ELR (cell line): ENCODE measurements around the gene GNG3.
"Not testable (repeated sequence)": the region's sequence is repeated elsewhere in the genome, so short reads cannot be mapped to it uniquely, and the experiment has no call there.

Experiments
- DNase-seq: peaks from one replicate; pipeline ENCODE4 v3.0.0-alpha.2; 2015; ENCODE audit warnings: low read depth

Gene GNG3

DNA sequence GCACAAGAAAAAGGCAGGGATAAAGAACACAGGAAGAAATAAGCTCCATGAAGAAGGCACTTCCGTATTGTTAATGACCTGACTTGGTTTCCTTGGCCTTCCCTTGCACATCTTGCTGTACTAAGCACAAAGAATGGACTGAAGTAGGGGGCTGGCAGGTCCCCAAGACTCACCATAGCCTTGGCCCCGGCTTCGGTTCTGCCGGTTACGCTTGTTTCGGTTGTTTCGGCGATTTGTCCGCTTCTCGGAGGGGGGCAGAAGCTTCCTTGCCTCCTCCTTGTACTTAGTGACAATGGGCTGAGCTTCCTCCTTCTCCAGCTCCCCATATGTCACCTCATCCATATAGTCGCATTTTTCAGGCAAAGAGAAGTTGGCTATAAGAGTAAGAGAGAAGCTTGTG is 9.3 kb downstream of the GNG3 start:
- no peak for DNase-seq

- no peak for DNase-seq
These were observed 12.0 kb downstream of the GNG3 start for GRCh38 chr11:62719302-62719978.

DNA sequence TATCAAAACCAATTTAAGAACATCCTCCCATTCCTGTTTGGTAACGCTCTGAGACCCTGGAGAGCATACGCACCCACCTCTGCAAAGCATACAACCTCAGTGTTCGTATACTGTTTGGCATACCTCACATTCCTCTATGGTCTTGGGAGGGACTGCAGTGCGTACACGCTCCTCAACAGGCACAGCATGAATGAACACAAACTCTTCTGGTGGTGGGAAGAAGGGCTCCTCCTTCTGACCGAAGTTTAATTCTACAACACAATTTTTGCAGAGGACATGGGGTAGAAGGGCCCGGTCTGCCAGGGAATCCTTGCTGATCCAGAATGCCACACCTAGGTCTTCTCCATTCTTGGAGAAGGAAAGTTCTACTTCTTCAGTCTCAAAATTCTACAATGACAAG is 14.5 kb downstream of the GNG3 start:
- DNase-seq = peak; percentile 30

- no peak for DNase-seq
These were observed 16.7 kb downstream of the GNG3 start for GRCh38 chr11:62724171-62724570.

DNA sequence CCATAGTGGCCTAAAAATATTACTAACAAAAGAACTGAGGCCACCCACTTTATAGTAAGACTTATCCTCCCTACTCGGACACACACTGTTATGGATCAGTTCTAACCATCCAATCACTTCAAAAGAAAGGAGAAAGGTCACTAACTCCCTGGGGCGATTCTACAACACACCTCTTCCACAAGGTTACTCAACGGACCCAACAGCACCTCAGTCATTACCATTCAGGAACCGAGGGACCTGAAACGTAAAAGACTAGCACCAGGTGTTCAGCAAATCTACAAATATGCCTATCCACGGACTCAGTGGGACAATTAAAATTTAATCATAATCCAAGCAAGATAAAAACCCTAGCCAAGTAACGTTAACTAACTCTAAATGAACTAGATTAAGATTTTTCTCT is 18.2 kb downstream of the GNG3 start:
- DNase-seq = peak; percentile 58

DNA sequence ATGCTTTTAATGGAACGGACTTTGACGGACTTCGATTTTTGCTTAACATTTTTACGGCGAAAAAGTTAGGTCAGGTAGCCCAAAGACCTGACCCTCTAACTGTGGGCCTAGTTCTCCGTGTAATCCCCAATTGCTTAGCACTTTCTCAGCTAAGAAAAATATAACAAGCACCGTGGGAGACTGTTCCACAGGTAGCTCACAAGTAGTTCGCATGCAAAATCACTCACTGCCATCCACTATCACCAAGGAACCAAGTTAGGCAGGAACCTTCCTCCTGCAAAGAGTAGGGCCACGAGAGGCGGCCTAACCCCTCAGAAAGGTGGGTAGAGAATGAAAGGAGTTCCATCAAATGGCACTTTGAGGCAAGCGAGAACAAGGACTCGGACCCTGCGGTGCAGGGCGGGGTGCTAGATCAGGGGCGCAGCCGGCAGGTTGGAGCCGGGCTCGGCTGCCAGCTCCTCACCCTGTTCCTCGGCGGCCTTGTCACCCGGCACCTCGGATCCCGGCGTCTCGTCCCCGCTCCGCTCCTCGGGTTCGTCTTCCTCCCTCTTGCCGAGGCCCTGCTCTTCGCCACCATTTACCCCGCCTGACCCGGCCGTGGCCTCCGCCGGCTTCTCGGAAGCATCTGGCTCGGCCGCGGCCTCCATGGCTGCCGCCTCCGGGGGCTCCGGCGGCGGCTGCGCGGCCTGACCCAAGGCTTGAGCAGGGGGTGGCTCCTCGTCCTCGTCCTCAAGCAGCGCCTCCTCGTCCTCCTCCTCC is 18.9 kb downstream of the GNG3 start:
- DNase-seq = no peak

GRCh38 chr11:62726915-62727164 is 19.4 kb downstream of the GNG3 start:
- DNase-seq = no peak

DNA sequence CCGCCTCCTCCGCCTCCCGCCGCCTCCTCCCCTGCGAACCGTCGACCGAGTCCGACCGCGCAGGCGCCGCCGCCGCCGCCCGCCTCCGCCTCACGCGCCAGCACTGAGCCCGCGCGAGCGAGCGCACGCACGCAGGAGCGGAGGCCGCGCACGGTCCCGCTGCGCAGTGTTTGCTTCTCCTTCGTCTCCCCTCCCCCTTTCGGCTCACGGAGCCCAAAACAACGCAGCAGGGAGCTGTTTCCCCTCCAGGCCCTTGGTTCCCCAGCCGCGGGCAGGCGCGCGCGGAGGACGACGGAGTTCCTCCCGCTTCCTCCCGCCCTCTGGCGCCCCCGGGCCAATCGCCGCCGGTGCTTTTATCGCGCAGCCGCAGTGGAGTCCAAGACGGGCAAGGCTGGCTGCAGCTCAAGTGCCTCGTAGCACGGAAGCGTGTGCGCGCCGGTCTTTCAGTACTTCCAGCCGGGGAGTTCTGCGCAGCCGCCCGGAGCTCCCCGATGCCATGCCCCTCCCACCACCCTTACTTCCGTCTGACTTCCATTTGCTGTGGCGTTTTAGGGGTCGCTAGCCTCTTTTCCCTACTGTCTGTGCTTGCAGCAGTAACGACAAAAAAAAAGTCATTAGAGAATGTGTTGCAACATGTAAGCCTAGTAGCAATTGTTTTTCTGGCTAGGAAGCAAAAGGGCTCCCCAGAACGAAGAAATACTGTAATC is 19.8 kb downstream of the GNG3 start, which contains the start of gene HNRNPUL2:
TSS of gene HNRNPUL2 (minus strand) at position 293 of the 707 bp plus-strand sequence. CDS start 301 bp downstream, outside the sequence.
- peak; percentile 99 for DNase-seq

DNA sequence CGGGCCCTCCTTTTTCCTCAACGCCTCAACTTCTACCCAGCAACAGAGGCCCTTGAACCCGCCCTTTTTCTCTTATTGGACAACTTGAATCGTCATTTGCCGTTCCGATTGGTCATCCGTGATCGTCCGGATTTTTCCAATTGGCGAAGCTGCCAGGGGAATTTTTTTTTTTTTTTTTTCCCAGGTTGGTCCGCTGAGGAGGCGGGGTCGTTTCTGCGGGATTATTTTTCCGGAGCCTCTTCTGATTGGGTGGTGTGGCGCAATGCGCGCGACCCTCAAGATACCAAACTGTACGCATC is 20.3 kb downstream of the GNG3 start:
- peak; percentile 99 for DNase-seq

GRCh38 chr11:62728171-62728988 is 20.9 kb downstream of the GNG3 start, which contains the start of gene TTC9C:
TTC9C (plus strand) TSS chr11:62728486; CDS start chr11:62728849, 363 bp downstream.
- peak; percentile 93 for DNase-seq

DNA sequence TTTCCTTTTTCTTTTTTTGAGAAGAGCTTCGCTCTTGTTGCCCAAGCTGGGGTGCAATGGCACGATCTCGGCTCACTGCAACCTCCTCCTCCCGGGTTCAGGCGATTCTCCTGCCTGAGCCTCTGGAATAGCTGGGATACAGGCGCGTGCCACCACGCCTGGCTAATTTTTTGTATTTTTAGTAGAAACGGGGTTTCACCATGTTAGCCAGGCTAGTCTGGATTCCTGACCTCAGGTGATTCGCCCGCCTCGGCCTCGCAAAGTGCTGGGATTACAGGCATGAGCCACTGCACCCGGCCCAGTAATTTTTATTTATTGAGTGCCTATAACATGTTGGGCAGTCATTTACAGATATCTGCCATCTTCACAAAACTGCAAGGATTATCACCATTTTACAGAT is 22.6 kb downstream of the GNG3 start:
- not testable (repeated sequence) for DNase-seq

- DNase-seq = peak; percentile 61
These were observed 25.4 kb downstream of the GNG3 start for GRCh38 chr11:62732830-62733229.

DNA sequence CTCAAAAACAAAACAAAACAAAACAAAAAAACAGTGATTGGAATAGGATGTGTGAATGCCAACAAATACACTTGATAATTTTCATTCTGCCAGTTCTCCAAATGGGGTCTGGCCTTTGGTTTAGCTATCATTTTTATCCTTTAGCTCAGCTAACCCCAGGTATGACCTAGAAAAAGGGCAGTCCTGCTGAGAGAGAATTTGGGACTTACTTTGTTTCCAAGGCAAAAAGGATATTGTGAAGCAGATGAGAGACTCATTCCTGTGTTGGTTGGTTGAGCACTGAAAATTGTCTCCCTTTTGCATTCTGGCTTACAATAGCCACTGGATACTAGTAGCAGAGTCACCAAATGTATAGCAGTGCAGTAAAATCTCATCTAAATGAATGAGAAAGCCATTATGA is 29.7 kb downstream of the GNG3 start:
- no peak for DNase-seq

- no peak for DNase-seq
These were observed 40.1 kb downstream of the GNG3 start for GRCh38 chr11:62747475-62748160.

GRCh38 chr11:62749931-62750330 is 42.5 kb downstream of the GNG3 start:
- DNase-seq = not testable (repeated sequence)

DNA sequence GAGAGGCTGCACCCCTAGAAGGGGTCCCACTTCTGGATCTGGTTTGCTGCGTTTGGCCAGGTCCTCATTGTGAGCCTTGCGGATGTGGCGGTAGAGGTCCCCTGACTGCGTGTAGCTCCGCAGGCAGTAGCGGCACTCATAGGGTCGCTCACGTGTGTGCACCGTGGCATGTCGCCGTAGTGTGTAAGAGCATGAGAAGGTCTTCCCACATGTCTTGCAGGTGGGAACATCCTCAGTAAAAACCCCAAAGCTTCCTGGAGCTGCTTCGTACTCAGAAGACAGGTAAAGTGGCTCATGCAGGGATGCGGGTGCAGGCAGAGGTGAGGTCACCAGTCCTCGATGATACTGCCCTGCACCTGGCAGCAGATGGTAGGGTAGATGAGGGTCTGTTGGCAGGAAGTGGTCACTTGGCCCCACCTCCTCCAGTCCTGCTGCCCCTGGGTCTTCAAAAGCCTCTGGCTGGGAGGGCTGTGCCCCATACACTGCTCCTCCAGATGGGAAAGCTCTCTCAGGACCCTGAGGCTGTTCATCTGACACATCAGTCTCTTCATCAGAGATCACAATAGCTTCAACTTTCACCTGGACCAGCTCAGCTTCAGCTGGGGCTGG is 44.8 kb downstream of the GNG3 start:
- no peak for DNase-seq

GRCh38 chr11:62752994-62753735 is 45.7 kb downstream of the GNG3 start:
- DNase-seq = no peak

- DNase-seq = peak; percentile 99
These were observed 46.5 kb downstream of the GNG3 start, which contains the start of gene ZBTB3 for GRCh38 chr11:62753736-62754603. ZBTB3 (minus strand) TSS chr11:62754160; CDS start chr11:62753664, 496 bp downstream.

DNA sequence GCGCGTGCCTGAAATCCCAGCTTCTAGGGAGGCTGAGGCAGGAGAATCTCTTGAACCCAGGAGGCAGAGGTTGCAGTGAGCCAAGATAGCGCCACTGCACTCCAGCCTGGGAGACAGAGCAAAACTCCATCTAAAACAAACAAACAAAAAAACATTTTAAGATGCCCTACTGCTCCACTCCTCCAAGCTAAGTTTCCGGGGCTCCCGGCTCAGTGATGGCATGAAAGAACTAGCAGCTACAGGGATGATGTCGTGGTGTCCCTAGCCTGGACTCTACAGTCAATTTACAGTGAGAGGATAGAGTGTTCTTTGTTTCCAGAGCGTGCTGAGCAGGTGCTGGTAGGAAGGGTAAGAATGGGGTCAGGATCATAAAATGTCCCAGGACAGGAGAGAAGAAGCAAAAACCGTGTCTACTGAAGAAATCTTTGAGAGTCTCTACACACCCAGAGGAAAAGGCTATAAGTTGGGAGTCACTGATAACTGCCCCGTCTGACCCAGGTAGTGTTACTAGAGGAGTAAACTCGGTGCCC is 47.7 kb downstream of the GNG3 start:
- DNase-seq = no peak
